GM12878 (cell line): ENCODE measurements around the gene TRMT1. TPM values are rescaled to one million over a fixed set of nuclear protein-coding genes. Genes with fewer than 3 reads are reported as not detected.

ENCODE experiments used
- ATAC-seq: fragments of 200-7000 bp; cut with Tn5 transposase; 3 replicates; pipeline ENCODE4 v1.9.1; 2020; ENCODE audit warnings: mild to moderate bottlenecking, moderate library complexity
- BruUV-seq: library from RNA; stranded (reverse); fragments of 400-500 nt; replicated peaks from 2 replicates; lab custom pipeline; 2021; lab: Mats Ljungman, UMichigan
- CTCF ChIA-PET: fragments of 300-600 bp; sonication (Branson Sonifier 250); formaldehyde crosslinking; extraction: SDS; loops from one replicate; lab custom pipeline; 2021; ENCODE audit warnings: inconsistent platforms; lab: Yijun Ruan, JAX
- POLR2A ChIA-PET: fragments of 350-600 bp; formaldehyde crosslinking; extraction: SDS; loops from one replicate; lab custom pipeline; 2021; ENCODE audit warnings: inconsistent platforms; lab: Charles Lee
- RAD21 ChIA-PET: fragments of 300-600 bp; sonication (Branson Sonifier 250); formaldehyde crosslinking; loops from one replicate; lab custom pipeline; 2023; ENCODE audit warnings: antibody characterized with exemption; ENCODE audit not compliant: unreplicated experiment; lab: Charles Lee
- SMC1A ChIA-PET: fragments of 300-600 bp; sonication (Branson Sonifier 250); formaldehyde crosslinking; loops from one replicate; lab custom pipeline; 2023; ENCODE audit not compliant: unreplicated experiment, uncharacterized antibody; lab: Charles Lee
- DNase-seq: peaks from one replicate; pipeline ENCODE4 v3.0.0-alpha.2; 2011; ENCODE audit warnings: low read depth, low spot score
- FAIRE-seq: peaks from 3 replicates; lab custom pipeline; 2011; peaks lifted over from hg19 to GRCh38; lab: Jason Lieb, UNC
- H2AFZ ChIP-seq: 2 replicates; pipeline ENCODE4 v1.6.0; 2011; ENCODE audit warnings: low read depth, low read length, control low read depth; ENCODE audit not compliant: control insufficient read depth
- H3K27ac ChIP-seq: 2 replicates; pipeline ENCODE4 v1.5.1; 2011; ENCODE audit warnings: control low read depth; ENCODE audit not compliant: control insufficient read depth, insufficient read depth
- H3K27me3 ChIP-seq, 2 experiments: replicated peaks in 1 of 2; 2 replicates each; pipeline versions ENCODE4 v1.6.0 to v1.6.1; 2011; ENCODE audit warnings: low read length in 1 of 2; ENCODE audit not compliant: control insufficient read depth in 2 of 2, insufficient read depth in 2 of 2
- H3K36me3 ChIP-seq, 2 experiments: 2 replicates each; pipeline ENCODE4 v1.5.1; 2011; ENCODE audit warnings: low read length in 1 of 2; ENCODE audit not compliant: control insufficient read depth in 2 of 2, insufficient read depth in 2 of 2
- H3K4me1 ChIP-seq: 2 replicates; pipeline ENCODE4 v1.6.1; 2011; ENCODE audit warnings: mild to moderate bottlenecking, low read length, moderate library complexity, mixed read lengths; ENCODE audit not compliant: control insufficient read depth, insufficient read depth
- H3K4me2 ChIP-seq: 2 replicates; pipeline ENCODE4 v1.6.0; 2011; ENCODE audit warnings: control low read depth; ENCODE audit not compliant: control insufficient read depth, insufficient read depth
- H3K4me3 ChIP-seq: fragments of 200-600 bp; sonication (generic); 2 replicates; pipeline ENCODE4 v1.5.1; 2016
- H3K79me2 ChIP-seq: 2 replicates; pipeline ENCODE4 v1.6.0; 2011; ENCODE audit warnings: low read length; ENCODE audit not compliant: control insufficient read depth, insufficient read depth
- H3K9ac ChIP-seq: 2 replicates; pipeline ENCODE4 v1.8.0; 2011; ENCODE audit warnings: low read length, control low read depth, mixed read lengths; ENCODE audit not compliant: control insufficient read depth, insufficient read depth
- H3K9me3 ChIP-seq: replicated peaks from 3 replicates; pipeline ENCODE4 v1.5.1; 2011; ENCODE audit warnings: mild to moderate bottlenecking, low read length; ENCODE audit not compliant: control insufficient read depth, insufficient read depth
- H4K20me1 ChIP-seq: 2 replicates; pipeline ENCODE4 v1.6.0; 2011; ENCODE audit not compliant: control insufficient read depth, insufficient read depth
- ATF7 ChIP-seq: fragments of 450-650 bp; IDR thresholded peaks from 2 replicates; pipeline ENCODE4 v1.6.1; 2016; ENCODE audit warnings: low read depth, mild to moderate bottlenecking
- NR2F1 ChIP-seq: fragments of 450-650 bp; conservative IDR thresholded peaks from 2 replicates; pipeline ENCODE4 v1.6.1; 2017; ENCODE audit warnings: mild to moderate bottlenecking
- POLR2AphosphoS2 ChIP-seq: IDR thresholded peaks from 2 replicates; pipeline ENCODE4 v1.6.1; 2011; ENCODE audit warnings: low read depth, mild to moderate bottlenecking, low read length, improper control_type of control experiment, moderate library complexity
- RCOR1 ChIP-seq: conservative IDR thresholded peaks from 2 replicates; pipeline ENCODE4 v1.6.1; 2012; ENCODE audit warnings: low read depth, low read length, improper control_type of control experiment
- SMAD1 ChIP-seq: fragments of 450-650 bp; IDR thresholded peaks from 2 replicates; pipeline ENCODE4 v1.6.1; 2018; ENCODE audit warnings: mild to moderate bottlenecking, low read depth; ENCODE audit not compliant: partially characterized antibody
- SMARCA5 ChIP-seq: fragments of 450-650 bp; IDR thresholded peaks from 2 replicates; pipeline ENCODE4 v1.6.1; 2017; ENCODE audit warnings: mild to moderate bottlenecking
- SUZ12 ChIP-seq: fragments of 200-600 bp; sonication (generic); IDR thresholded peaks from one replicate; pipeline ENCODE4 v1.6.1; 2018; ENCODE audit warnings: antibody characterized with exemption, mild to moderate bottlenecking; ENCODE audit not compliant: unreplicated experiment
- TAF1 ChIP-seq: IDR thresholded peaks from 2 replicates; pipeline ENCODE4 v1.6.1; 2011; ENCODE audit warnings: mild to moderate bottlenecking, low read depth, low read length, borderline replicate concordance
- TCF12 ChIP-seq: IDR thresholded peaks from 2 replicates; pipeline ENCODE4 v1.6.1; 2011; ENCODE audit warnings: low read depth, mild to moderate bottlenecking, low read length
- TCF7 ChIP-seq: IDR thresholded peaks from 2 replicates; pipeline ENCODE4 v1.6.1; 2014; ENCODE audit warnings: antibody characterized with exemption, borderline replicate concordance
- ZSCAN29 ChIP-seq: fragments of 450-650 bp; IDR thresholded peaks from 2 replicates; pipeline ENCODE4 v1.6.1; 2017; ENCODE audit warnings: mild to moderate bottlenecking, moderate library complexity
- WGBS: methylation state at CpG from one replicate; pipeline ENCODE4 v1.1.6; 2016; ENCODE audit warnings: low lambda C conversion rate; ENCODE audit not compliant: insufficient replicate concordance, insufficient coverage; ENCODE audit errors: missing lambda C conversion rate; 5-methylcytosine and 5-hydroxymethylcytosine counted together
- in situ Hi-C: fragments of 300-500 bp; cut with MboI; formaldehyde crosslinking; loops from 9 replicates; pipeline ENCODE4 v1.14.3; 2018; ENCODE audit warnings: mixed read lengths
- intact Hi-C: fragments of 100-400 bp; cut with micrococcal nuclease; formaldehyde crosslinking; loops from one replicate; pipeline ENCODE4 v1.14.2; 2022; ENCODE audit not compliant: unreplicated experiment
- polyA plus RNA-seq, 11 experiments: library from polyadenylated mRNA; depleted of rRNA in 4 of 11; unstranded in 6 of 11; stranded (reverse) in 5 of 11; fragments of >200 nt; fragmentation: Nextera tagmentation in 4 of 11; fragmentation: Illumina TruSeq in 1 of 11; extraction: Ambion mirVana in 4 of 11; extraction: Trizol in 1 of 11; gene quantifications; 1 replicate in 1 of 11; 2 replicates in 10 of 11; pipeline versions ENCODE4 v1.2.1 to v1.2.3, GENCODE V29; 2011 to 2016; ENCODE audit warnings: inconsistent platforms in 2 of 11, missing spikeins in 2 of 11, low read depth in 1 of 11
- total RNA-seq, 4 experiments: library from RNA; depleted of rRNA in 3 of 4; stranded (reverse); fragments of >200 nt in 3 of 4; fragmentation: Illumina TruSeq in 1 of 4; extraction: Trizol in 1 of 4; gene quantifications; 2 replicates each; pipeline versions ENCODE4 v1.2.1 to v1.2.3, GENCODE V29; 2013 to 2021
- TF ChIP-seq, protein P1 (sequence below): fragments of 150-350 bp; IDR thresholded peaks from 2 replicates; pipeline ENCODE4 v1.6.1; 2016; ENCODE audit warnings: low read depth, low read length
- TF ChIP-seq, protein P2 (sequence below), 3 experiments: IDR thresholded peaks in 2 of 3; conservative IDR thresholded peaks in 1 of 3; 2 replicates each; pipeline ENCODE4 v1.5.1; 2011; ENCODE audit warnings: low read depth in 3 of 3, low read length in 3 of 3, mild to moderate bottlenecking in 3 of 3, control low read depth in 2 of 3, moderate library complexity in 2 of 3, inconsistent platforms in 1 of 3, mixed read lengths in 1 of 3; ENCODE audit not compliant: control insufficient read depth in 2 of 3, insufficient read depth in 1 of 3; ENCODE audit errors: extremely low read depth in 1 of 3

TRMT1 gene
- total and polyA plus RNA-seq, 10 of the 15 experiments (the other 5 are each of a cell fraction or from before 2014, with no cell fraction given) = 3.4 to 68.8 (median 34.8) TPM

DNA sequence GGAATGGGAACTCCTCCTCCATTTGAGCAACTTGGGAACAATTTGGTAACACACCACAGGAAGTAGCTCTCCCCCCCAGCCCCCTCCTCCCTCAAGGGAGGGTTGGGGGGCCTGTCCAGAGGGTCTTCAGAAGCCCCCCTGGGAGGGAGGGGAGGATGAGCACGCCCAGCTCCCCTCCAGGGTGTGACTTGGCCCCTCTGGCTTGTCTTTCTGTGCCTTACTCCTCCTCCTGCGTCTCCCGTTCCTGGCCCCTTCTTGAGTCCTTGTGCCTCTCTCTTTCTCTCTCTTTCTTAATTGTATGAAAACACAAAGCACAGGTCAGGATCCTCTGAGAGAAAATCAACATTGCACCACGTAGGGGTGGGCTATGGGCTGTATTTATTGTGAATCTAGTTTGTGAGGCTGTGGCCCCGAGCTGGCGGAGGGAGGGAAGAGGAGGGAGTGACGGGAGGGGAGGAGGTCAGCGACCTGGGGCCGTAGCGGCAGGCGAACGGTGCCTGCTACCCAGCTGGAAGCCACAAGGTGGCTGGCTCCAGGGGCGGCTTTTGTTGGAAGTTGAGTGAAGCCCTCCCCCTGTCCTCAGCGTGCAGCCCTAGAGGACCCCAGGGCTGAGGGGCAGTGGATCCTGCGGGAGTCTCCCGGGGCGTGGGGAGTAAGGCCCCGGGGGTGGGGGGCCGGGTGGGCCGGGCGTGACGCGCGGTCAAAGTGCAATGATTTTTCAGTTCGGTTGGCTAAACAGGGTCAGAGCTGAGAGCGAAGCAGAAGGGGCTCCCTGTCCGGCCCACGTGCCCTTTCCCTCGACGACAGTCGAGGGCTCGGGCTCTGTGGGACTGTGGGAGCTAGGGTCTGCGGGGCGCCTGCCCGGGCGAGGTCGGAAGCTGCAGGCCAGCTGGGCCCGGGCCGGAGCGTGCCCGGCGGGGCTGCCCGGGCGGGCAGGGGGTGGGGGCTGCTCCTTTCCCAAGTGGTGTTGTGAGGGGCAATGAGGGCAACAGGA is 20.3 kb downstream of the TRMT1 start:
- H3K9ac ChIP-seq = no peak overlapping the region
- H3K4me1 ChIP-seq = peaks cover 36% of the 10 kb centered on the region

More for the DNA sequence above, 20.3 kb downstream of the TRMT1 start:
- no peaks in the 10 kb centered on the region for H3K36me3 ChIP-seq
- no peaks in the 10 kb centered on the region for H4K20me1 ChIP-seq
- no peaks in the 10 kb centered on the region; the same call in 2 of the 3 replicates for H3K9me3 ChIP-seq
- no peak for FAIRE-seq
- ChIA-PET RAD21 (interaction anchor here (0.6 to 5.3 kb wide), 5 partner anchors 8 to 131 kb away, joined by 3 to 81 read pairs (median 18); no protein-coding TSS in a partner anchor), SMC1A (interaction anchor here (4.3 kb wide), 1 partner anchor 118 kb away, joined by 48 read pairs; no protein-coding TSS in a partner anchor), CTCF (interaction anchor here (0.6 to 8.0 kb wide), 5 partner anchors 35 to 131 kb away, joined by 3 to 145 read pairs (median 39); no protein-coding TSS in a partner anchor)
- H3K4me3 ChIP-seq = no peak overlapping the region
- H3K4me2 ChIP-seq = peak overlapping the region; percentile 1
- 10% methylated on average over 30 of the region's 44 CpGs for WGBS
- intact Hi-C loops (loop anchor here (10.0 kb wide), 1 partner anchor 61 kb away; no protein-coding TSS in a partner anchor), in situ Hi-C loops (loop anchor here (10.0 kb wide), 1 partner anchor 211 kb away; the partner anchor contains the start of genes DNASE2 and KLF1)
- no TSS peak for BruUV-seq
- no peak overlapping the region for H3K27ac ChIP-seq
- H3K27me3 ChIP-seq = peaks cover 2 to 7% of the 10 kb centered on the region in 2 experiments
- no peak for TF ChIP-seq ZSCAN29
- TF ChIP-seq, protein P1, sequence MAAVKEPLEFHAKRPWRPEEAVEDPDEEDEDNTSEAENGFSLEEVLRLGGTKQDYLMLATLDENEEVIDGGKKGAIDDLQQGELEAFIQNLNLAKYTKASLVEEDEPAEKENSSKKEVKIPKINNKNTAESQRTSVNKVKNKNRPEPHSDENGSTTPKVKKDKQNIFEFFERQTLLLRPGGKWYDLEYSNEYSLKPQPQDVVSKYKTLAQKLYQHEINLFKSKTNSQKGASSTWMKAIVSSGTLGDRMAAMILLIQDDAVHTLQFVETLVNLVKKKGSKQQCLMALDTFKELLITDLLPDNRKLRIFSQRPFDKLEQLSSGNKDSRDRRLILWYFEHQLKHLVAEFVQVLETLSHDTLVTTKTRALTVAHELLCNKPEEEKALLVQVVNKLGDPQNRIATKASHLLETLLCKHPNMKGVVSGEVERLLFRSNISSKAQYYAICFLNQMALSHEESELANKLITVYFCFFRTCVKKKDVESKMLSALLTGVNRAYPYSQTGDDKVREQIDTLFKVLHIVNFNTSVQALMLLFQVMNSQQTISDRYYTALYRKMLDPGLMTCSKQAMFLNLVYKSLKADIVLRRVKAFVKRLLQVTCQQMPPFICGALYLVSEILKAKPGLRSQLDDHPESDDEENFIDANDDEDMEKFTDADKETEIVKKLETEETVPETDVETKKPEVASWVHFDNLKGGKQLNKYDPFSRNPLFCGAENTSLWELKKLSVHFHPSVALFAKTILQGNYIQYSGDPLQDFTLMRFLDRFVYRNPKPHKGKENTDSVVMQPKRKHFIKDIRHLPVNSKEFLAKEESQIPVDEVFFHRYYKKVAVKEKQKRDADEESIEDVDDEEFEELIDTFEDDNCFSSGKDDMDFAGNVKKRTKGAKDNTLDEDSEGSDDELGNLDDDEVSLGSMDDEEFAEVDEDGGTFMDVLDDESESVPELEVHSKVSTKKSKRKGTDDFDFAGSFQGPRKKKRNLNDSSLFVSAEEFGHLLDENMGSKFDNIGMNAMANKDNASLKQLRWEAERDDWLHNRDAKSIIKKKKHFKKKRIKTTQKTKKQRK = no peak
- peak; percentile 49; the same call in 1 of the 2 replicates for TF ChIP-seq NR2F1
- TF ChIP-seq RCOR1 = no peak
- TF ChIP-seq TAF1 = no peak
- TF ChIP-seq POLR2AphosphoS2 = no peak
- TF ChIP-seq SMARCA5 = no peak
- peak; percentile 38 for TF ChIP-seq SUZ12
- no peak for TF ChIP-seq TCF7
- no peak for TF ChIP-seq TCF12
- no peak for TF ChIP-seq SMAD1
- no peak for TF ChIP-seq ATF7
- TF ChIP-seq, protein P2, sequence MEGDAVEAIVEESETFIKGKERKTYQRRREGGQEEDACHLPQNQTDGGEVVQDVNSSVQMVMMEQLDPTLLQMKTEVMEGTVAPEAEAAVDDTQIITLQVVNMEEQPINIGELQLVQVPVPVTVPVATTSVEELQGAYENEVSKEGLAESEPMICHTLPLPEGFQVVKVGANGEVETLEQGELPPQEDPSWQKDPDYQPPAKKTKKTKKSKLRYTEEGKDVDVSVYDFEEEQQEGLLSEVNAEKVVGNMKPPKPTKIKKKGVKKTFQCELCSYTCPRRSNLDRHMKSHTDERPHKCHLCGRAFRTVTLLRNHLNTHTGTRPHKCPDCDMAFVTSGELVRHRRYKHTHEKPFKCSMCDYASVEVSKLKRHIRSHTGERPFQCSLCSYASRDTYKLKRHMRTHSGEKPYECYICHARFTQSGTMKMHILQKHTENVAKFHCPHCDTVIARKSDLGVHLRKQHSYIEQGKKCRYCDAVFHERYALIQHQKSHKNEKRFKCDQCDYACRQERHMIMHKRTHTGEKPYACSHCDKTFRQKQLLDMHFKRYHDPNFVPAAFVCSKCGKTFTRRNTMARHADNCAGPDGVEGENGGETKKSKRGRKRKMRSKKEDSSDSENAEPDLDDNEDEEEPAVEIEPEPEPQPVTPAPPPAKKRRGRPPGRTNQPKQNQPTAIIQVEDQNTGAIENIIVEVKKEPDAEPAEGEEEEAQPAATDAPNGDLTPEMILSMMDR (IDR thresholded peaks at IDR 0.05 in 2 of 3, conservative IDR thresholded peaks at IDR 0.05 in 1 of 3; ENCODE audit: control insufficient read depth in 2 of 3, extremely low read depth in 1 of 3, insufficient read depth in 1 of 3, low read depth in 3 of 3, low read length in 3 of 3) = peak in 2 of 3 experiments; percentile 22 to 23; a peak in 1 of 6 replicates
- TF ChIP-seq, all 136 proteins: peak for 3
- ATAC-seq (no peak), DNase-seq (no peak)
- Histone ChIP-seq H2AFZ (no peak overlapping the region), H3K79me2 (no peaks in the 10 kb centered on the region)
- POLR2A ChIA-PET = no interaction called here
